ENCODE data around the gene IFNGR2.

IFNGR2 gene

GRCh38 chr21:33427051-33427450, 23.8 kb downstream of the IFNGR2 start:
- Histone ChIP-seq H3K27ac (ENCODE audit: low read length) (no peak overlapping the region), H3K36me3 (ENCODE audit: control insufficient read depth in 1 of 2, insufficient read depth in 2 of 2, low read length in 2 of 2) (peaks cover 53 to 60% of the 10 kb centered on the region in 2 donors), H3K4me3 (ENCODE audit: low read depth in 1 of 2, low read length in 2 of 2) (no peak overlapping the region), H3K9me3 (ENCODE audit: control insufficient read depth in 1 of 2, low read length in 2 of 2) (no peaks in the 10 kb centered on the region), H3K27me3 (ENCODE audit: low read depth, low read length) (no peaks in the 10 kb centered on the region), H3K4me1 (ENCODE audit: control insufficient read depth in 1 of 2, insufficient read depth in 2 of 2, low read length in 2 of 2) (no peaks in the 10 kb centered on the region)

GRCh38 chr21:33428669-33429068, 25.5 kb downstream of the IFNGR2 start:
- no peak overlapping the region for H3K27ac ChIP-seq (ENCODE audit: low read length)

DNA sequence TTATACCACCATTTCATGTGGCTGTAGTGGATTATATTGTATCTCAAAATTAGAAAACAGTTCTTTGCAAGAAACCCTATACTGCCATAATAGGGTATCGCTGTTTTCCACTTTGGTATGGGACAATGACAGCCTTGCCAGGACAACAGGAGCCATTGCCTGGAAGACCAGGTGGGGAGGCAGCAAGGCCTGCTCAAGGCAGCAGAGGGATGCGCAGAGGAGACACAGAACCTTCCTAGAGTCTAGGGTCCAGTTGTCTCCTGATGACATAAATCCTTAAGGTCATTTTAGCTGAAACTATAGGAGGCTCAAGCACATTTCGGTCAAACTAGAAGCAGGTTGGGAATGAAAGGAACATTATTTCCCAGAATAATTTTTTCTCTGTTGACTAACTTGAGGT, 27.6 kb downstream of the IFNGR2 start:
- Histone ChIP-seq H3K4me1 (ENCODE audit: control insufficient read depth in 1 of 2, insufficient read depth in 2 of 2, low read length in 2 of 2) (peaks cover 7 to 13% of the 10 kb centered on the region in 2 donors), H3K36me3 (ENCODE audit: control insufficient read depth in 1 of 2, insufficient read depth in 2 of 2, low read length in 2 of 2) (peaks cover 58 to 69% of the 10 kb centered on the region in 2 donors), H3K27me3 (ENCODE audit: low read depth, low read length) (no peaks in the 10 kb centered on the region), H3K27ac (ENCODE audit: low read length) (no peak overlapping the region), H3K9me3 (ENCODE audit: control insufficient read depth in 1 of 2, low read length in 2 of 2) (no peaks in the 10 kb centered on the region), H3K4me3 (ENCODE audit: low read depth in 1 of 2, low read length in 2 of 2) (no peak overlapping the region)

More at GRCh38 chr21:33428669-33429068, 25.5 kb downstream of the IFNGR2 start:
- no peaks in the 10 kb centered on the region for H3K27me3 ChIP-seq (ENCODE audit: low read depth, low read length)
- H3K4me1 ChIP-seq (ENCODE audit: control insufficient read depth in 1 of 2, insufficient read depth in 2 of 2, low read length in 2 of 2) = no peaks in the 10 kb centered on the region
- H3K9me3 ChIP-seq (ENCODE audit: control insufficient read depth in 1 of 2, low read length in 2 of 2) = no peaks in the 10 kb centered on the region
- peaks cover 65 to 72% of the 10 kb centered on the region in 2 donors for H3K36me3 ChIP-seq (ENCODE audit: control insufficient read depth in 1 of 2, insufficient read depth in 2 of 2, low read length in 2 of 2)
- H3K4me3 ChIP-seq (ENCODE audit: low read depth in 1 of 2, low read length in 2 of 2) = no peak overlapping the region

- no peak overlapping the region for H3K27ac ChIP-seq (ENCODE audit: low read length)
Measured at GRCh38 chr21:33432496-33432895, 29.3 kb downstream of the IFNGR2 start.

DNA sequence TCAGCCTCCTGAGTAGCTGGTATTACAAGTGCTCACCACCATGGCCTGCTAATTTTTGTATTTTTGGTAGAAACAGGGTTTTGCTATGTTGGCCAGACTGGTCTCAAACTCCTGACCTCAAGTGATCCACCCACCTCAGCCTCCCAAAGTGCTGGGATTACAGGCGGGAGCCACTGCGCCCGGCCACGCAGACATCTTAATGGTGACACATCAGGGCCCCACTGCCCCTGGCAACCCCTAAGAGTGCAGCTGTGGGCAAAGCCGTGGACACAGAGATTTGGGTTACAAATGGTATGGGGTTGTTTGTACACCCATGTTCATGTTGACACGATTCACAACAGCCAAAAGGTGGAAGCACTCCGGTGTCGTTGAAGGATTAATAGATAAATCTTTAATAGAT, 29.8 kb downstream of the IFNGR2 start:
- Histone ChIP-seq H3K9me3 (ENCODE audit: control insufficient read depth in 1 of 2, low read length in 2 of 2) (no peaks in the 10 kb centered on the region), H3K36me3 (ENCODE audit: control insufficient read depth in 1 of 2, insufficient read depth in 2 of 2, low read length in 2 of 2) (peaks cover 58 to 74% of the 10 kb centered on the region in 2 donors), H3K27ac (ENCODE audit: low read length) (no peak overlapping the region), H3K27me3 (ENCODE audit: low read depth, low read length) (no peaks in the 10 kb centered on the region), H3K4me1 (ENCODE audit: control insufficient read depth in 1 of 2, insufficient read depth in 2 of 2, low read length in 2 of 2) (peaks cover 7 to 13% of the 10 kb centered on the region in 2 donors), H3K4me3 (ENCODE audit: low read depth in 1 of 2, low read length in 2 of 2) (no peak overlapping the region)

More at GRCh38 chr21:33432496-33432895, 29.3 kb downstream of the IFNGR2 start:
- Histone ChIP-seq H3K4me1 (ENCODE audit: control insufficient read depth in 1 of 2, insufficient read depth in 2 of 2, low read length in 2 of 2) (peaks cover 7 to 13% of the 10 kb centered on the region in 2 donors), H3K27me3 (ENCODE audit: low read depth, low read length) (no peaks in the 10 kb centered on the region), H3K36me3 (ENCODE audit: control insufficient read depth in 1 of 2, insufficient read depth in 2 of 2, low read length in 2 of 2) (peaks cover 58 to 69% of the 10 kb centered on the region in 2 donors), H3K4me3 (ENCODE audit: low read depth in 1 of 2, low read length in 2 of 2) (no peak overlapping the region), H3K9me3 (ENCODE audit: control insufficient read depth in 1 of 2, low read length in 2 of 2) (no peaks in the 10 kb centered on the region)

DNA sequence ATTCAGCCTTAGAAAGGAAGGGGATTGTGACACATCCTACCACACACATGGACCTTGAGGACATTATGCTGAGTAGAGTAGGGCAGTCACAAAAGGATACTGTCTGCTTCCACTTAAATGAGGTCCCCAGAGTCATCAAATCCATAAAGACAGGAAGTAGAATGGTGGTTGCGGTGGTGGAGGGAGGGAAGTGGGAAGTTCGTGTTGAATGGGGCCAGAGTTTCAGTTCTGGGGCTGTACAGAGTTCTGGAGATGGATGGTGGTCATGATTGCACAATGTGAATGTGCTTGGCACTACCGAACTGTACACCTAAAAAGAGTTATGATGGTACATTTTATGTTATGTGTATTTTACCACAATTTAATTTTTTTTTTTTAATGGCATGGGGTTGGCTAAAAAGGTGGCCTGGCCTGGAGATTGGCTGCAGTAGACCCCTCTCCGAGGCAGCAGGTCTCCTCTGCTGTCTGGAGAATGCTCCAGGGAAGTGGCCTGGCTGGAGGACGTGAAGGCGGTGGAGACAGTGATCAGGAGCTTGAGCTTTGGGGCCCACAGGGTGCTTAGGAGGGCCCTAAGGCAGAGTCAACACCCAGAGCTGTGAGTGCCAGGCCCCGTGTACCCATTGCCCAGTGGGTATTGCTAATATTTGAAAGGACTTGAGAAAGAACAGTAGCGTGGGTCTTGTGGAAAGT, 30.4 kb downstream of the IFNGR2 start:
- no peak overlapping the region for H3K27ac ChIP-seq (ENCODE audit: low read length)
- no peaks in the 10 kb centered on the region for H3K27me3 ChIP-seq (ENCODE audit: low read depth, low read length)
- no peak overlapping the region for H3K4me3 ChIP-seq (ENCODE audit: low read depth in 1 of 2, low read length in 2 of 2)
- H3K9me3 ChIP-seq (ENCODE audit: control insufficient read depth in 1 of 2, low read length in 2 of 2) = no peaks in the 10 kb centered on the region
- H3K4me1 ChIP-seq (ENCODE audit: control insufficient read depth in 1 of 2, insufficient read depth in 2 of 2, low read length in 2 of 2) = peaks cover 7 to 13% of the 10 kb centered on the region in 2 donors
- H3K36me3 ChIP-seq (ENCODE audit: control insufficient read depth in 1 of 2, insufficient read depth in 2 of 2, low read length in 2 of 2) = peaks cover 56 to 78% of the 10 kb centered on the region in 2 donors

- no peak overlapping the region for H3K4me3 ChIP-seq (ENCODE audit: low read depth in 1 of 2, low read length in 2 of 2)
- H3K36me3 ChIP-seq (ENCODE audit: control insufficient read depth in 1 of 2, insufficient read depth in 2 of 2, low read length in 2 of 2) = peaks cover 44 to 72% of the 10 kb centered on the region in 2 donors
- no peaks in the 10 kb centered on the region for H3K9me3 ChIP-seq (ENCODE audit: control insufficient read depth in 1 of 2, low read length in 2 of 2)
- no peaks in the 10 kb centered on the region for H3K27me3 ChIP-seq (ENCODE audit: low read depth, low read length)
- peaks cover 7 to 13% of the 10 kb centered on the region in 2 donors for H3K4me1 ChIP-seq (ENCODE audit: control insufficient read depth in 1 of 2, insufficient read depth in 2 of 2, low read length in 2 of 2)
- H3K27ac ChIP-seq (ENCODE audit: low read length) = peak overlapping the region; percentile 89
Measured at GRCh38 chr21:33434770-33435360, 31.7 kb downstream of the IFNGR2 start.

GRCh38 chr21:33437140-33437539, 33.9 kb downstream of the IFNGR2 start:
- Histone ChIP-seq H3K4me1 (ENCODE audit: control insufficient read depth in 1 of 2, insufficient read depth in 2 of 2, low read length in 2 of 2) (peaks cover 11 to 16% of the 10 kb centered on the region in 2 donors), H3K36me3 (ENCODE audit: control insufficient read depth in 1 of 2, insufficient read depth in 2 of 2, low read length in 2 of 2) (peaks cover 35 to 57% of the 10 kb centered on the region in 2 donors), H3K9me3 (ENCODE audit: control insufficient read depth in 1 of 2, low read length in 2 of 2) (no peaks in the 10 kb centered on the region), H3K27me3 (ENCODE audit: low read depth, low read length) (no peaks in the 10 kb centered on the region), H3K4me3 (ENCODE audit: low read depth in 1 of 2, low read length in 2 of 2) (no peak overlapping the region), H3K27ac (ENCODE audit: low read length) (no peak overlapping the region)

- Histone ChIP-seq H3K4me3 (ENCODE audit: low read depth in 1 of 2, low read length in 2 of 2) (no peak overlapping the region), H3K9me3 (ENCODE audit: control insufficient read depth in 1 of 2, low read length in 2 of 2) (no peaks in the 10 kb centered on the region), H3K27ac (ENCODE audit: low read length) (peak overlapping the region; percentile 60), H3K4me1 (ENCODE audit: control insufficient read depth in 1 of 2, insufficient read depth in 2 of 2, low read length in 2 of 2) (peaks cover 5% of the 10 kb centered on the region in 2 donors), H3K27me3 (ENCODE audit: low read depth, low read length) (no peaks in the 10 kb centered on the region), H3K36me3 (ENCODE audit: control insufficient read depth in 1 of 2, insufficient read depth in 2 of 2, low read length in 2 of 2) (peaks cover 8 to 32% of the 10 kb centered on the region in 2 donors)
Measured at GRCh38 chr21:33441489-33442477, 38.6 kb downstream of the IFNGR2 start.

GRCh38 chr21:33443194-33443593, 40.0 kb downstream of the IFNGR2 start:
- no peaks in the 10 kb centered on the region for H3K9me3 ChIP-seq (ENCODE audit: control insufficient read depth in 1 of 2, low read length in 2 of 2)
- H3K4me3 ChIP-seq (ENCODE audit: low read depth in 1 of 2, low read length in 2 of 2) = no peak overlapping the region
- no peak overlapping the region for H3K27ac ChIP-seq (ENCODE audit: low read length)
- H3K4me1 ChIP-seq (ENCODE audit: control insufficient read depth in 1 of 2, insufficient read depth in 2 of 2, low read length in 2 of 2) = peaks cover 5% of the 10 kb centered on the region in 2 donors
- H3K27me3 ChIP-seq (ENCODE audit: low read depth, low read length) = no peaks in the 10 kb centered on the region
- peaks cover 2 to 18% of the 10 kb centered on the region in 2 donors for H3K36me3 ChIP-seq (ENCODE audit: control insufficient read depth in 1 of 2, insufficient read depth in 2 of 2, low read length in 2 of 2)

DNA sequence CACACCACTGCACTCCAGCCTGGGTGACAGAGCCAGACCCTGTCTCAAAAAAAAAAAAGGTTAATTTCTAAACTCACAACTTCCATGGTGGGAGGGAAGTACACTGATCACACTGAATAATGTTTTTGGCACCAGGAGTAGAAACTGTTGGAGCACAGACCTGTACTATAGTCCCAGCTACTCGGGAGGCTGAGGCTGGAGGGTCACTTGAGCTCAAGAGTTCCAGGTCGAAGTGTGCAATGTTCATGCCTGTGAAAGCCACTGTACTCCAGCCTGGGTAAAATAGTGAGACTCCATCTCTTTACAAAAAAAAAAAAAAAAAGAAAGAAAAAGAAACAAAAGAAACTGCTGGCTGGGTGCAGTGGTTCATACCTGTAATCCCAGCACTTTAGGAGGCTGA, 41.3 kb downstream of the IFNGR2 start:
- peaks cover 5% of the 10 kb centered on the region in 2 donors for H3K4me1 ChIP-seq (ENCODE audit: control insufficient read depth in 1 of 2, insufficient read depth in 2 of 2, low read length in 2 of 2)
- no peak overlapping the region for H3K4me3 ChIP-seq (ENCODE audit: low read depth in 1 of 2, low read length in 2 of 2)
- H3K9me3 ChIP-seq (ENCODE audit: control insufficient read depth in 1 of 2, low read length in 2 of 2) = no peaks in the 10 kb centered on the region
- no peak overlapping the region for H3K27ac ChIP-seq (ENCODE audit: low read length)
- H3K36me3 ChIP-seq (ENCODE audit: control insufficient read depth in 1 of 2, insufficient read depth in 2 of 2, low read length in 2 of 2) = peaks cover 2 to 8% of the 10 kb centered on the region in 2 donors
- H3K27me3 ChIP-seq (ENCODE audit: low read depth, low read length) = no peaks in the 10 kb centered on the region
